ENCODE data around the gene IKBKG. TPM values are rescaled to one million over a fixed set of nuclear protein-coding genes. Genes with fewer than 3 reads are reported as not detected.

IKBKG gene
- total and polyA plus RNA-seq, 2 donors (not counting 3 experiments of a cell fraction or from before 2014, with no cell fraction given): 41.2 to 47.8 TPM

DNA sequence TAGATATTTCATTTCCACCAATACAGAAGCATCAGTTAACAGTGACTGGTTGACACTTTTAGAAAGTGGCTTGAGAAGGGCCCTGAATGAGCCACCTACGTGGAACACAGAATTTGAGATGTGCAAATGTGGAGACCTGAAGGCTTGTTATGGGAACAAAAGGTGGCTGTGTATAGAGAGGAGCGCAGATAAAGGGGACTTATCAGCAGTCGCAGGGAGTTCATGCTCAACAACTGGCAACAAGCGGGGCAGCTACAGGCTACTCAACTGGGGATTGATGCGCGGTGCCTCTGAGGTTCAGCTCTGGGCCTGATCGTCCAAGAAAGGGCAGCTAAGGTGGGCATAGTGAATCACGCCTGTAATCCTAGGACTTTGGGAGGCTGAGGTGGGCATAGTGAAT lies 28.0 kb upstream of the IKBKG start:
- H3K79me2 ChIP-seq (ENCODE audit: control insufficient read depth, insufficient read depth, low read length): peaks cover 3% of the 10 kb centered on the region
- no peaks in the 10 kb centered on the region for H3K36me3 ChIP-seq (ENCODE audit: control insufficient read depth in 2 of 2, extremely low read depth in 1 of 2, insufficient read depth in 2 of 2, low read length in 2 of 2)
- H4K20me1 ChIP-seq (replicated peaks; ENCODE audit: control insufficient read depth, extremely low read depth, insufficient read depth, low read length): no peaks in the 10 kb centered on the region
- dilution Hi-C loops (cut with MboI; ENCODE audit: extremely low pct_ligation_motif_present, low sequenced_read_pairs) (no loop called here), intact Hi-C loops (cut with micrococcal nuclease) (loop anchor here (5.0 kb wide), 1 partner anchor 92 kb away; the partner anchor contains the start of gene ATP6AP1)
- FAIRE-seq: no peak
- H2AFZ ChIP-seq (ENCODE audit: low read depth, low read length): no peak overlapping the region
- no peak for DNase-seq (ENCODE audit: low read depth, low spot score)
- H3K9ac ChIP-seq (replicated peaks; ENCODE audit: extremely low read depth, insufficient read depth, low read length): no peak overlapping the region
- H3K9me3 ChIP-seq (replicated peaks; ENCODE audit: control insufficient read depth, insufficient read depth, low read length): no peaks in the 10 kb centered on the region
- peaks cover 12% of the 10 kb centered on the region for H3K4me1 ChIP-seq (ENCODE audit: control insufficient read depth, extremely low read depth, insufficient read depth, low read length)
- H3K4me3 ChIP-seq (replicated peaks in 1 of 3; ENCODE audit: insufficient read depth in 1 of 3, low read depth in 1 of 3, low read length in 3 of 3): no peak overlapping the region
- POLR2A ChIA-PET: no interaction called here
- TF ChIP-seq POLR2AphosphoS5 (IDR thresholded peaks at IDR 0.05; ENCODE audit: insufficient read depth, low read depth, low read length) (no peak), POLR2A (IDR thresholded peaks at IDR 0.05; ENCODE audit: low read depth, low read length) (no peak), JUN (IDR thresholded peaks at IDR 0.05; ENCODE audit: borderline replicate concordance, insufficient read depth, insufficient read length, low read depth) (no peak), GATA2 (IDR thresholded peaks at IDR 0.05; ENCODE audit: insufficient read depth, insufficient read length, low read depth, low read length) (no peak), FOS (IDR thresholded peaks at IDR 0.05; ENCODE audit: borderline replicate concordance, insufficient read depth, low read length) (no peak), MYC (IDR thresholded peaks at IDR 0.05; ENCODE audit: low read depth, low read length) (no peak), EZH2 (IDR thresholded peaks at IDR 0.05; ENCODE audit: borderline replicate concordance, low read depth, low read length, severe bottlenecking) (no peak)
- TF ChIP-seq, protein P1, sequence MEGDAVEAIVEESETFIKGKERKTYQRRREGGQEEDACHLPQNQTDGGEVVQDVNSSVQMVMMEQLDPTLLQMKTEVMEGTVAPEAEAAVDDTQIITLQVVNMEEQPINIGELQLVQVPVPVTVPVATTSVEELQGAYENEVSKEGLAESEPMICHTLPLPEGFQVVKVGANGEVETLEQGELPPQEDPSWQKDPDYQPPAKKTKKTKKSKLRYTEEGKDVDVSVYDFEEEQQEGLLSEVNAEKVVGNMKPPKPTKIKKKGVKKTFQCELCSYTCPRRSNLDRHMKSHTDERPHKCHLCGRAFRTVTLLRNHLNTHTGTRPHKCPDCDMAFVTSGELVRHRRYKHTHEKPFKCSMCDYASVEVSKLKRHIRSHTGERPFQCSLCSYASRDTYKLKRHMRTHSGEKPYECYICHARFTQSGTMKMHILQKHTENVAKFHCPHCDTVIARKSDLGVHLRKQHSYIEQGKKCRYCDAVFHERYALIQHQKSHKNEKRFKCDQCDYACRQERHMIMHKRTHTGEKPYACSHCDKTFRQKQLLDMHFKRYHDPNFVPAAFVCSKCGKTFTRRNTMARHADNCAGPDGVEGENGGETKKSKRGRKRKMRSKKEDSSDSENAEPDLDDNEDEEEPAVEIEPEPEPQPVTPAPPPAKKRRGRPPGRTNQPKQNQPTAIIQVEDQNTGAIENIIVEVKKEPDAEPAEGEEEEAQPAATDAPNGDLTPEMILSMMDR (IDR thresholded peaks at IDR 0.05; ENCODE audit: extremely low read depth in 1 of 2, insufficient read depth in 1 of 2, low read depth in 1 of 2, low read length in 2 of 2): no peak
- TF ChIP-seq, protein P2, sequence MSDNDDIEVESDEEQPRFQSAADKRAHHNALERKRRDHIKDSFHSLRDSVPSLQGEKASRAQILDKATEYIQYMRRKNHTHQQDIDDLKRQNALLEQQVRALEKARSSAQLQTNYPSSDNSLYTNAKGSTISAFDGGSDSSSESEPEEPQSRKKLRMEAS (IDR thresholded peaks at IDR 0.05; ENCODE audit: insufficient read depth, insufficient read length): no peak
- H3K9me1 ChIP-seq (replicated peaks; ENCODE audit: control insufficient read depth, extremely low read depth, insufficient read depth, low read length): no peaks in the 10 kb centered on the region
- H3K27ac ChIP-seq (ENCODE audit: insufficient read depth, low read depth, low read length): no peak overlapping the region
- no peak overlapping the region for H3K4me2 ChIP-seq (ENCODE audit: insufficient read depth, low read length)
- no peaks in the 10 kb centered on the region for H3K27me3 ChIP-seq (ENCODE audit: control insufficient read depth in 2 of 2, insufficient read depth in 2 of 2, low read length in 2 of 2)
- no TSS peak for BruUV-seq (replicated peaks)
- CTCF ChIA-PET: no interaction called here

All from endothelial cell of umbilical vein (primary cell).